Fibroblast of the conjunctiva (primary cell): ENCODE measurements around the gene TLR9.
A peak's percentile ranks its signal among the peaks of the same experiment; 100 is the strongest.
"Not testable (repeated sequence)": the region's sequence is repeated elsewhere in the genome, so short reads cannot be mapped to it uniquely, and the experiment has no call there.

Source experiments
- DNase-seq: peaks from one replicate; pipeline ENCODE4 v3.0.0-alpha.2; 2010; ENCODE audit warnings: low read depth

TLR9 gene

GRCh38 chr3:52195291-52195597, 30.2 kb downstream of the TLR9 start:
- no peak for DNase-seq

- no peak for DNase-seq
Measured at GRCh38 chr3:52194485-52195290, 30.8 kb downstream of the TLR9 start.

DNA sequence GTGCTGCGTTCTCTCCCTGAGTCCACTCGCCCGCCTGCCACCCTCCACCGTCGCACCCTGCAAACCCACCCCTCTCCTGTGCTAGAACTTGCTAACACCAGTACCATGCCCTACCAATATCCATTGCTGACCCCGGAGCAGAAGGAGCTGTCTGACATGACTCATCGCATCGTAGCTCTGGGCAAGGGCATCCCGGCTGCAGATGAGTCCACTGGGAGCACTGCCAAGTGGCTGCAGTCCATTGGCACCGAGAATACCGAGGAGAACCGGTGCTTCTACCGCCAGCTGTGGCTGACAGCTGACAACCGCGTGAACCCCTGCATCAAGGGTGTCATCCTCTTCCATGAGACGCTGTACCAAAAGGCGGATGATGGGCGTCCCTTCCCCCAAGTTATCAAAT, 32.4 kb downstream of the TLR9 start:
- DNase-seq, result peak; percentile 49

DNA sequence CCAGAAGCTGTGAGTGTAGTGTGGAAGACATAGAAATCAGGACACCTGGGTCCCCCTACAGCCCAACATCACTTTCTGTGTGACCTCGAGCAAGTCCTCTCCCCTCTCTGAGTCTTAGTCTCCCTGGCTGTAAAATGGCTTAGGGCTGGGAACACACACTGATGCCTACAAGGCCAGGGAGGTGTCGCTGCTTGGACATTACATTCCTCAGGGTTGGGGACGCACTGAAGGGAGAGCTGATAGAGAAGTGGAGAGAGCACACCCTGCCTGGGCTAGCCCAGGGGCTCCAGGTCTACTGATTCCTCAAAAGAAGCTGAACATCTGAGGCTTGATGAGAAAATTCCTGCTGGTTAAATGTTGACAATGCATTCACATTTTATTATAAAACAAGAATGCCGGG, 33.8 kb downstream of the TLR9 start:
- no peak for DNase-seq

DNA sequence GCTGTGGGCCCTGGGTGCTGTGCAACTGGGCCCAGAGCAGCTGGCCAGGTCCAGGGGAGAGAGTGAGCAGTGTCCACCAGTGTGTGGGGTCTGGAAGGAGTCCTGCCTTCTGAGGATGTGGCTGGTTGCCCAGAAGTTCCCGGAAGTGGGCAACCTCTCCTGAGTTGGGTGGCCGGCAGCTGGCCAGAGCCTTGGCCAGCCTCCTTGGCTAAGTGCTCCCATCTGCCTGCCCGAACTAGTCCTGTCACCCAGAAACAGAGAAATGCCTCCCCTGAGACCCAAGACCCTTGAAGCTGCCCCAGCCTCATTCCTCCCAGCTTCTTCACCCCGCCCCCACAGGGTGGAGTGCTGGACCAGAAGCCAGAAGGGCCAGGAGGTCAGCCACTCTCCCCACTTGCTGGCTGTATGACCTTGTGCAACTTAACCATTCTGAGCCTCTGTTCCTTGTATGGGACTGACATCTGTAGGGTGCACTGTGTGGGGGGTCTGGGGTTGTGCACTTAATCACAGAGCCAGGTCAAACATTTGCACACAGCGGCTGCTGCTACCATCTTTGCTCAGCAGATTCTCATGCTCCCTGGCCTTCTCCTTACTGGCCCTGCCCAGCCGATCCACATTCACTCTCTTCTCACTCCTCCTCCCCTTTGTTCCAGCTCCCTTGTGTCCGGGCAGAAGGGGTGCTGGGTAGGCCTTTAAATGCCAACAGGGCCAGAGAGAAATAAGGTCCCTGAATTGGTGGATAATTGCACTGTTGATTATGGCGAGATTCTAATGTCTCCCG, 35.0 kb downstream of the TLR9 start:
- peak; percentile 57 for DNase-seq

GRCh38 chr3:52188556-52188955, 36.9 kb downstream of the TLR9 start:
- no peak for DNase-seq

- DNase-seq, result no peak
Measured at GRCh38 chr3:52186729-52187128, 38.7 kb downstream of the TLR9 start.

- DNase-seq, result no peak
Measured at GRCh38 chr3:52185837-52186236, 39.6 kb downstream of the TLR9 start.

DNA sequence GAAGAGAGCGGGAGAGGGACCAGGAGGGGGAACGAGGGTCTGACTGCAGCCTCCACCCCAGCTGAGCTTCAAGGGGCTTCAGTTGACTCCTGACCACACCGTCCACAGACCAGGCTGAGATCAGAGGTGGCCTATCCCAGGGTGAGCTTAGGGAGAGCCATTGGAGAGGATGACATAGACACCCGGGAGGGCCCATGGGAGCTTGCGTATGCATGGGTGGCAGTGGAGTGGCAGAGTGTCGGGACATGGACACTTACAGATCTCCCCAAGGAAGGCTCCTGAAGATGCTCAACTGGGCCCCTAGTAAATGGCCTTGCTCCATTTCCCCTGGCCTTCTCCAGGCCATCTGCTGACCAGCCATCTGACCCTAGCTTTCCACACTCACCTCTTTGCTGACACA, 40.1 kb downstream of the TLR9 start:
- no peak for DNase-seq

DNA sequence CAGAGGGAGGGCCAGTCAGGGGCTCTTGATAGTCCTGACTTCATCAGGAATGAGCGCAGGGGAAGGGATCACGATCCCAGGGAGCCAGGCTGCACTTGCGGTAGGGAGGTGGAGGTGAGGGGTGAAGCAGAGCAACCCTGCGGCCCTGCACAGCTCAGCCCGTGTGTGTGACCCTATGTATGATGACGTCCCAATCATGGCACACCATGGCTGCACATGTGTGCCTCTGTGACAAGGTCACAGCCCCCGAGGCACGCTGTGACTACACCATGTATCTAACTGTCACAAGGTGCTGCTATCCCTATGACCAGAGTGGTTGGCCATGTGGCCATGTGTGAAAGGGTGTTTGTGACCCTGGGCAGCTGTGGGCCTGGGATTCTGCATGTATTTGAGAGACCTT, 40.8 kb downstream of the TLR9 start:
- DNase-seq, result no peak

DNA sequence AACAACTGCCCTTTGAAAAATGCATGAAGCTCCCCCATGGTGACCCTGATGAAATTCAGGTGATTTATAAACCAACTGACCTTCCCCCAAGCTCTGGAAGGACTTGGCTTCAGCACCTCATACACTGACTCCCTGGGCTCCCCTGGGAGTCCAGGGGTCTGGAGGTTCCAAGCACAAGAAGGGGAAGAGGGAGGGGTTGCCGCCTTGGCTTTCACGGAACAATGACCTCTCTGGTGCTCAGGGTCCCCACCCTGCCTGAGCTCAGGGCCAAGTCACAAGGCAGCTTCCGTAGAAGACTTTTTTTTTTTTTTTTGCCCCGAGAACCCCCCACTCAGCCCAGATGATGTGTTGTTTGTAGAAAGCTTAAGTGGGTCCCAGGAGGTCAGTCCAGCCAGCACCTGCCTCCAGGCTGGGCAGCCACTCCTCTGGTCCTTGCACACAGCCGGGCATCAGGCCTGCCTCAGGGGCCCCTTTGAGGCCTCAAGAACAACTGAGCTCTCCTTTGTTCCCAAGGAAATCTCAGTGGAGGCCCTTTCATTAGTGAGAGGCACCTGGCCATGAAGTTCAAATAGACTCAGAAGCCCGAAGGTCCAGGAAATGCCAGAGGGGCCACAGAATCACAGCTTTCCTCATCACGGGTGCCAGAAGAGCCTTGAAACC, 41.5 kb downstream of the TLR9 start:
- DNase-seq, result no peak

DNA sequence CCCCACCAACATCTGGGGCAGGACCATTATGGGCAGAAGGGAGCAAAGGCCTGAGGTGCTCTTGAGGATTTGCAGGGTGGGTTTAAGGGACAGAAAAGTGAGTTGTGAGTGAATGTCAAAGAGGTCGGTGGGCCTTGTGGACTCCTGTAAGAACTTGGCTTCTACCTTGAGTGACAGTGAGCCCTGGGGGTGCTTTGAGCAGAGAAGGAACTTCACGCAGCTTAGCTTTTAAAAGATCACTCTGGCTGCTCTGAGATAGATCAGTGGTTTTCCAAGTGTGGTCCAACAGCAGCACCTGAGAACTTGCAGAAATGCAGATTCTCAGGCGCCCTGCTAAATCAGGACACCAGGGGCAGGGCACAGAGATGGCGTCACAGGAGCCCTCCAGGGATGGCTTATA, 42.8 kb downstream of the TLR9 start:
- no peak for DNase-seq

GRCh38 chr3:52182196-52182595, 43.2 kb downstream of the TLR9 start:
- DNase-seq, result no peak

- DNase-seq, result no peak
Measured at GRCh38 chr3:52181543-52181942, 43.9 kb downstream of the TLR9 start.

DNA sequence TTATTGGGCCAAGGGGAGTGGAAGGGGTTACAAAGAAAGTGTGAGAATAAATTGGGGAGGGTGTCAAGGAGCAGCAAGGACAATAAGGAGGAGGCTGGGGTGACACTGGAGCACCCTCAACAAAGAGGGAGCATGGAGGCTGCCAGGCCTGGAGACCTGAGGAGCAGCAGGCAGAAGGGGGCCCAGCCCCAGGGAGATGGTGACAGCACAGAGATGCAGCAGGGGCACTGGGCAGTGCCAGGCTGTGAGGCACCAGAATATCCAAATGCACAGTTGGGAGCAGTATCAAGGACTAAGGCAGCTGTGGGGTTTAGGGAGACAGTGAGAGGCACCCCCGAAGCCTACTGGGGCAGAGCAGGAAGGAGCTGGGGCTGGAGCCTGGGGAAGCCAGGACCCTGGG, 46.9 kb downstream of the TLR9 start:
- DNase-seq, result no peak

DNA sequence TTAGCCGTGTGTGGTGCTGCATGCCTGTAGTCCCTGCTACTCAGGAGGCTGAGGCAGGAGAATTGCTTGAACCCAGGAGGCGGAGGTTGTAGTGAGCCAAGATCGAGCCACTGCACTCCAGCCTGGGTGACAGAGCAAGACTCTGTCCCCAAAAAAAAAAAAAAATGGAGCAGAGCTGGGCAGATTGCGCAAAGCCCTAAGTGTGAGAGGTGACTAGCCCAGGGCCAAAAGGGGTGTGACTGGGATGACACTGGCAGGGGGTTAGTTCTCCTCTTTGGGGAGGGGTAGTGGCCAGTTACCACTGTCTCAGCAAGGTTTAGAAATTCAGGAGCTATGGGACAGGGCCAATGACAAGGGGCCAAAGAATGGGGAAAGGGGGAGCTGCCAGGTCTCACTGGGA, 47.3 kb downstream of the TLR9 start:
- not testable (repeated sequence) for DNase-seq

- no peak for DNase-seq
Measured at GRCh38 chr3:52177701-52178042, 47.8 kb downstream of the TLR9 start.

DNA sequence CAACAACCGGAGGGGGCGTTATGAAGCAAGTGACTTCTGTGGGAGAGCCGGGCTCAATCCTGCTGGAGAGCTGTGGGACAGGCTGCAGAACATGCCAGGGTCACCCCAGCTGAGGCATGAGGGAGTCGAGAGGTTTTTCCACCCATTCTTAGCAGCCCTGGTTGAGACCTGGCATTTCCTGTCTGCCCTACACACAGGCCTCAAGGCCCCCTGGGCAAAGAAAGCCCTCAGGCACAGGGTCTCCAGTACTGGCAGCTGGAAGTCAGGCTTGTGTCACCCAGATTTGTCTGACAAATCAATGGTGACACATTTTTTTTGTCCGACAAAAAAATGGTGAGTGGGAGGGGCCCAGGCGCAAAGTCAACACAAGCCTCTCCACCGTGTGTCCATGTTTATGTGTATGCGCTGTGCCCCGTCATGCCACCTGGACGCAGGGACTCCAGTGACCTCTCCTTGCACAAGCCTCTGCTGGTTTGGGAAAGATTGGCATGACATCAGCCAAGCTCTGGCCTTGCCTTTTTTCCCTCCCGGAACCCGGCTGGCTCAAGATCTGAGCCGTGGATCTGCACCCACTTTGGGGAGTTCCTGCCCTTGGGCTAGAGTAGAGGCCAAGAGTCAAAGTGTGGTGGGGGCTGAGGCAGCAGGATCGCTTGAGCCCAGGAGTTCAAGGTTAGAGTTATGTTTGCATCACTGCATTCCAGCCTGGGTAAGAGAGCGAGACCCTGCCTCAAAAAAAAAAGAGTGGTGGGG, 48.3 kb downstream of the TLR9 start:
- DNase-seq, result no peak

DNA sequence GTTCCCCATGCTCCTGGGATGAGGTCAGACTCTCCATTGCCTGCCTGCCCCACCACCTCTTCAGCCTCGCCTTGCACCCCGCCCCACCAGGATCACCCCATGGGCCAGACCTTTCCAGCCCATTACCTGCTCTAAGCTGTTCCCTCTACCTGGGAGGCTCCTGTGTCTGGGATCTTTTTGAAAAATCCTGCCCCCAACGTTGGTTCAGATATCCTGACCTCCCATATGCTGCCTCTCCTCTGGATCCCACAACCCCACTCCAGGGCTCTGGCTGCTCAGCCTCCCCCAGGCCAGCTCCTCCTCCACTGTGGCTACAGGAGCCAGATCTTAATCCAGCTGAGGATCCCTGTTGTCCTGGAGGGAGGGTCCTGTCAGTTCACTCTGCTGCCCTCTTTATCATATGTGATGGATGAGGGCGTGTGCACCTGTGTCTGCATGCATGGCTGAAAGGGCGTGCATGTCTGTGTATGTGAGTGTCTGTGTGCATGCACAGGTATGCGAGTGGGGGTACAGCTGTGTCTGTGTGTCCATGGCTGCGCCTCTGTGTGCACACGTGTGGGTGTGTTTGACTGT, 49.2 kb downstream of the TLR9 start:
- DNase-seq, result no peak

DNA sequence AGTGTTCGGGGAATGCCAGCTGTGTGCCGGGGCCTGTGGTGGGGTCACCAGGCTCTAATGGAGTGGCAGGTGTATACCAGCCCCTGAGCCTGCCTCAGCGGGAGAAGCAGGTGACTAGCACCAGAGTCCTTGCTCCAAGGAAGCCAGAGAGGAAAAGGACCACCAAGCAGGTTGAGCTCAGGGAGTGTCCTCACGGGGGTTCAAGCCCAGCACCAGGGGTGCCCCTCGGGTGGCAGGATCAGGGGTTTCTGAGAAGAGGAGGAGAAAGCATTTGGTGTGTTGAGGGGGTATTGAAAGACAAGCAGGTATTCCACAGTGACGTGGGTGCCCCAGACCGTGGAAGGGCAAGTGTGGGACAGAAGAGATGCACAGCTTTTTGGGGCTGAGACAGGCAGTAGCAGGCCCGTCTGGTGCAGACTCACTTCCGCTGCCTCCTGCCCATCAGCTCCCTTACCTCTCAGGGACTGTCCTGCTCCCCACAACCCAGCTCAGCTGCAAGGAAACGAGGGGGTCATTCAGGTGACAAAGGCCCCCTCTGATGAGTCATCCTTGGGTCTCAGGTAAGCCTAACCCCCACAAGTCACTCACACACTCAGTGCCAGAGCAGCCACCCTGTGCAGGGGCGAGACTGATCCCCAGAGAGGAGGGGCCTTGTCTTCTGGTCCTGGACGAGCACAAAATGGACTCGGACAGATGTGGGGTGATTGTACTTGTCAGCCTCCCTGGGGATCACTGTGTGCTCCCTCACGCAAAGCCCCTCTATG, 49.8 kb downstream of the TLR9 start:
- no peak for DNase-seq

DNA sequence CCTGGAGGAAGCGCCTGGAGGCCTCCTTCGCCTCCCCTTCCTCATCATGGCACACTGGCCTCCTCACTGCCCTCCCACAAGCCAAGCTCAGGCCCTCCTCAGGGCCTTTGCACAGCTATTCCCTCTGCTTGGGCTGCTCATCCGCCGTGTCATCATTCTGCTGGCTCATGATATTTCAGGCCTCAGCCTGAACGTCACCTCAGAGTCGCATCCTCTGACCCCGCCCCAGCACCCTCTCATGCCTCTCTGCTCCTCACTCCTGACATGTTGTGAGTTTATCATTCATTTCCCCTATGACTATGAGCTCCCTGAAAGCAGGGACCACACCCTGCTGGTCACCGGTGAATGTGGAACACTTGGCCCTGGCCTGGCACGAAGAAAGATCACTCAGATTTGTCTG, 50.5 kb downstream of the TLR9 start:
- no peak for DNase-seq

GRCh38 chr3:52173101-52173500, 52.3 kb downstream of the TLR9 start:
- no peak for DNase-seq
